ENCODE results near the gene ENAH.
"Not testable (repeated sequence)": the region's sequence is repeated elsewhere in the genome, so short reads cannot be mapped to it uniquely, and the experiment has no call there.

Gene ENAH

GRCh38 chr1:225652729-225653462, at the start of gene ENAH:
TSS of gene ENAH (minus strand) at chr1:225653123. CDS start at chr1:225652690, 433 bp downstream.
- DNase-seq (ENCODE audit: low spot score): peak; percentile 82

GRCh38 chr1:225700889-225701465, 48.1 kb upstream of the ENAH start:
- DNase-seq (ENCODE audit: low spot score): no peak

GRCh38 chr1:225700164-225700821, 47.4 kb upstream of the ENAH start:
- peak; percentile 80 for DNase-seq (ENCODE audit: low spot score)

- DNase-seq (ENCODE audit: low spot score): no peak
Measured at GRCh38 chr1:225699336-225699735, 46.4 kb upstream of the ENAH start.

- DNase-seq (ENCODE audit: low spot score): not testable (repeated sequence)
Measured at GRCh38 chr1:225698194-225698593, 45.3 kb upstream of the ENAH start.

- DNase-seq (ENCODE audit: low spot score): no peak
Measured at GRCh38 chr1:225697428-225697827, 44.5 kb upstream of the ENAH start.

GRCh38 chr1:225695578-225696337, 42.8 kb upstream of the ENAH start:
- DNase-seq (ENCODE audit: low spot score): no peak

- peak; percentile 11 for DNase-seq (ENCODE audit: low spot score)
Measured at GRCh38 chr1:225694151-225694603, 41.3 kb upstream of the ENAH start.

- DNase-seq (ENCODE audit: low spot score): not testable (repeated sequence)
Measured at GRCh38 chr1:225693697-225694096, 40.8 kb upstream of the ENAH start.

GRCh38 chr1:225693085-225693696, 40.3 kb upstream of the ENAH start:
- DNase-seq (ENCODE audit: low spot score): no peak

- no peak for DNase-seq (ENCODE audit: low spot score)
Measured at GRCh38 chr1:225692517-225692879, 39.6 kb upstream of the ENAH start.

GRCh38 chr1:225691861-225692516, 39.1 kb upstream of the ENAH start:
- no peak for DNase-seq (ENCODE audit: low spot score)

- DNase-seq (ENCODE audit: low spot score): no peak
Measured at GRCh38 chr1:225691377-225691776, 38.5 kb upstream of the ENAH start.

GRCh38 chr1:225689882-225690459, 37.0 kb upstream of the ENAH start:
- DNase-seq (ENCODE audit: low spot score): no peak

GRCh38 chr1:225688345-225688744, 35.4 kb upstream of the ENAH start:
- DNase-seq (ENCODE audit: low spot score): no peak

- DNase-seq (ENCODE audit: low spot score): no peak
Measured at GRCh38 chr1:225685476-225686176, 32.7 kb upstream of the ENAH start.

- DNase-seq (ENCODE audit: low spot score): no peak
Measured at GRCh38 chr1:225684741-225685140, 31.8 kb upstream of the ENAH start.

GRCh38 chr1:225681231-225681630, 28.3 kb upstream of the ENAH start:
- DNase-seq (ENCODE audit: low spot score): no peak

GRCh38 chr1:225678545-225678944, 25.6 kb upstream of the ENAH start:
- no peak for DNase-seq (ENCODE audit: low spot score)

GRCh38 chr1:225677350-225678124, 24.6 kb upstream of the ENAH start:
- no peak for DNase-seq (ENCODE audit: low spot score)
